H9 (cell line): ENCODE measurements around the gene DOC2A. TPM values are rescaled to one million over a fixed set of nuclear protein-coding genes. Genes with fewer than 3 reads are reported as not detected.

Source experiments
- DNase-seq: peaks from one replicate; pipeline ENCODE4 v3.0.0-alpha.2; 2017
- H2AFZ ChIP-seq: one replicate; pipeline ENCODE4 v1.6.1; 2013; ENCODE audit warnings: mild to moderate bottlenecking, low read length, control low read depth, moderate library complexity
- H2AK5ac ChIP-seq: 2 replicates; pipeline ENCODE4 v1.6.1; 2013; ENCODE audit warnings: low read length, control low read depth, mixed read lengths; ENCODE audit not compliant: insufficient read length
- H2BK120ac ChIP-seq: one replicate; pipeline ENCODE4 v1.6.1; 2013; ENCODE audit warnings: low read depth, mild to moderate bottlenecking, low read length, control low read depth, inconsistent platforms; ENCODE audit not compliant: poor library complexity, severe bottlenecking
- H2BK12ac ChIP-seq: 2 replicates; pipeline ENCODE4 v1.6.1; 2013; ENCODE audit warnings: low read length, control low read depth, mixed read lengths, low read depth; ENCODE audit not compliant: insufficient read length
- H2BK15ac ChIP-seq: 2 replicates; pipeline ENCODE4 v1.6.1; 2013; ENCODE audit warnings: low read depth, low read length, control low read depth
- H2BK20ac ChIP-seq: one replicate; pipeline ENCODE4 v1.6.1; 2013; ENCODE audit warnings: low read depth, mild to moderate bottlenecking, low read length, control low read depth, inconsistent platforms; ENCODE audit not compliant: poor library complexity, severe bottlenecking
- H2BK5ac ChIP-seq: 2 replicates; pipeline ENCODE4 v1.6.1; 2013; ENCODE audit warnings: low read length, control low read depth, mixed read lengths; ENCODE audit not compliant: insufficient read length
- H3K14ac ChIP-seq: 2 replicates; pipeline ENCODE4 v1.6.1; 2013; ENCODE audit warnings: low read length, control low read depth; ENCODE audit not compliant: insufficient read depth
- H3K18ac ChIP-seq: 2 replicates; pipeline ENCODE4 v1.6.1; 2013; ENCODE audit warnings: low read depth, mild to moderate bottlenecking, mixed read lengths, low read length, control low read depth; ENCODE audit not compliant: insufficient read length
- H3K23ac ChIP-seq: 2 replicates; pipeline ENCODE4 v1.6.1; 2013; ENCODE audit warnings: low read length, control low read depth, mixed read lengths, low read depth; ENCODE audit not compliant: insufficient read length
- H3K23me2 ChIP-seq: 2 replicates; pipeline ENCODE4 v1.6.1; 2013; ENCODE audit warnings: low read depth, mild to moderate bottlenecking, mixed read lengths, low read length, control low read depth; ENCODE audit not compliant: insufficient read length, poor library complexity, severe bottlenecking
- H3K27ac ChIP-seq: 2 replicates; pipeline ENCODE4 v1.5.1; 2013; ENCODE audit warnings: low read length, control low read depth, mixed read lengths, low read depth; ENCODE audit not compliant: insufficient read length
- H3K27me3 ChIP-seq: 2 replicates; pipeline ENCODE4 v1.6.1; 2013; ENCODE audit warnings: low read length, control low read depth, inconsistent platforms; ENCODE audit not compliant: insufficient read depth
- H3K4ac ChIP-seq: 2 replicates; pipeline ENCODE4 v1.6.1; 2013; ENCODE audit warnings: low read depth, mild to moderate bottlenecking, control low read depth, inconsistent platforms, low read length, moderate library complexity
- H3K4me1 ChIP-seq: 2 replicates; pipeline ENCODE4 v1.6.1; 2013; ENCODE audit warnings: low read length, control low read depth, inconsistent platforms; ENCODE audit not compliant: insufficient read depth
- H3K4me2 ChIP-seq: 2 replicates; pipeline ENCODE4 v1.6.1; 2013; ENCODE audit warnings: low read length, control low read depth, mixed read lengths; ENCODE audit not compliant: insufficient read length, insufficient read depth
- H3K56ac ChIP-seq: 2 replicates; pipeline ENCODE4 v1.6.1; 2013; ENCODE audit warnings: low read depth, mild to moderate bottlenecking, mixed read lengths, low read length, control low read depth; ENCODE audit not compliant: insufficient read length
- H3K79me1 ChIP-seq: 2 replicates; pipeline ENCODE4 v1.6.1; 2013; ENCODE audit warnings: low read depth, mild to moderate bottlenecking, moderate library complexity, low read length, control low read depth, inconsistent platforms; ENCODE audit not compliant: insufficient read depth, poor library complexity, severe bottlenecking
- H3K79me2 ChIP-seq: 2 replicates; pipeline ENCODE4 v1.6.1; 2013; ENCODE audit warnings: low read length, control low read depth, inconsistent platforms; ENCODE audit not compliant: insufficient read depth
- H3K9ac ChIP-seq: 2 replicates; pipeline ENCODE4 v1.6.1; 2013; ENCODE audit warnings: low read length, control low read depth, mixed read lengths; ENCODE audit not compliant: insufficient read length; ENCODE audit errors: extremely low read depth
- H3K9me3 ChIP-seq: one replicate; pipeline ENCODE4 v1.6.1; 2013; ENCODE audit warnings: low read depth, low read length, inconsistent platforms; ENCODE audit not compliant: control insufficient read depth
- H3T11ph ChIP-seq: one replicate; pipeline ENCODE4 v1.6.1; 2013; ENCODE audit warnings: mild to moderate bottlenecking, low read length, control low read depth, inconsistent platforms
- H4K20me1 ChIP-seq: one replicate; pipeline ENCODE4 v1.6.1; 2013; ENCODE audit not compliant: control insufficient read depth, insufficient read length, insufficient read depth
- H4K5ac ChIP-seq: 2 replicates; pipeline ENCODE4 v1.6.1; 2013; ENCODE audit warnings: low read depth, mild to moderate bottlenecking, mixed read lengths, low read length, control low read depth; ENCODE audit not compliant: insufficient read length
- H4K8ac ChIP-seq: replicated peaks from 2 replicates; pipeline ENCODE4 v1.6.1; 2013; ENCODE audit warnings: low read length, control low read depth, mixed read lengths, low read depth; ENCODE audit not compliant: insufficient read length
- H4K91ac ChIP-seq: 2 replicates; pipeline ENCODE4 v1.6.1; 2013; ENCODE audit warnings: low read depth, mild to moderate bottlenecking, moderate library complexity, mixed read lengths, low read length, control low read depth; ENCODE audit not compliant: insufficient read length
- H3K27ac Mint-ChIP-seq, 3 experiments: 2 replicates in 2 of 3; 3 replicates in 1 of 3; pipeline ENCODE4 v1.8.0; 2020 to 2021; ENCODE audit warnings: mixed read lengths in 3 of 3, mild to moderate bottlenecking in 1 of 3, moderate library complexity in 1 of 3
- H3K27me3 Mint-ChIP-seq: 2 replicates; pipeline ENCODE4 v1.8.0; 2021; ENCODE audit warnings: low read depth, mild to moderate bottlenecking, moderate library complexity, mixed read lengths
- H3K36me3 Mint-ChIP-seq, 3 experiments: 2 replicates in 2 of 3; 3 replicates in 1 of 3; pipeline ENCODE4 v1.8.0; 2020 to 2021; ENCODE audit warnings: low read depth in 3 of 3, mixed read lengths in 3 of 3; ENCODE audit not compliant: insufficient read depth in 1 of 3
- H3K4me1 Mint-ChIP-seq, 2 experiments: 2 replicates each; pipeline ENCODE4 v1.8.0; 2020; ENCODE audit warnings: mixed read lengths in 2 of 2
- H3K4me3 Mint-ChIP-seq, 2 experiments: 2 replicates in 1 of 2; 3 replicates in 1 of 2; pipeline ENCODE4 v1.8.0; 2020 to 2021; ENCODE audit warnings: mild to moderate bottlenecking in 2 of 2, mixed read lengths in 2 of 2, moderate library complexity in 1 of 2
- H3K9me3 Mint-ChIP-seq, 2 experiments: 2 replicates in 1 of 2; 3 replicates in 1 of 2; pipeline ENCODE4 v1.8.0; 2020; ENCODE audit warnings: mild to moderate bottlenecking in 2 of 2, mixed read lengths in 2 of 2, moderate library complexity in 1 of 2
- WGBS: extraction: QIAGEN DNeasy Blood & Tissue Kit; methylation state at CpG from one replicate; pipeline ENCODE4 v1.1.7; 2013; ENCODE audit warnings: missing lambda C conversion rate, low lambda C conversion rate, mixed read lengths; ENCODE audit not compliant: insufficient read length; ENCODE audit errors: extremely low coverage; 5-methylcytosine and 5-hydroxymethylcytosine counted together
- total RNA-seq: library from RNA; stranded (reverse); gene quantifications from 2 replicates; pipeline ENCODE4 v1.2.1, GENCODE V29; 2021
- TF ChIP-seq, protein P1 (sequence below): fragments of 200-600 bp; sonication (generic); conservative IDR thresholded peaks from 3 replicates; pipeline ENCODE4 v1.8.0; 2021; ENCODE audit warnings: antibody characterized with exemption, mild to moderate bottlenecking

DOC2A gene
- total RNA-seq, 1 experiment from 2014 or later, result 12.2 TPM

DNA sequence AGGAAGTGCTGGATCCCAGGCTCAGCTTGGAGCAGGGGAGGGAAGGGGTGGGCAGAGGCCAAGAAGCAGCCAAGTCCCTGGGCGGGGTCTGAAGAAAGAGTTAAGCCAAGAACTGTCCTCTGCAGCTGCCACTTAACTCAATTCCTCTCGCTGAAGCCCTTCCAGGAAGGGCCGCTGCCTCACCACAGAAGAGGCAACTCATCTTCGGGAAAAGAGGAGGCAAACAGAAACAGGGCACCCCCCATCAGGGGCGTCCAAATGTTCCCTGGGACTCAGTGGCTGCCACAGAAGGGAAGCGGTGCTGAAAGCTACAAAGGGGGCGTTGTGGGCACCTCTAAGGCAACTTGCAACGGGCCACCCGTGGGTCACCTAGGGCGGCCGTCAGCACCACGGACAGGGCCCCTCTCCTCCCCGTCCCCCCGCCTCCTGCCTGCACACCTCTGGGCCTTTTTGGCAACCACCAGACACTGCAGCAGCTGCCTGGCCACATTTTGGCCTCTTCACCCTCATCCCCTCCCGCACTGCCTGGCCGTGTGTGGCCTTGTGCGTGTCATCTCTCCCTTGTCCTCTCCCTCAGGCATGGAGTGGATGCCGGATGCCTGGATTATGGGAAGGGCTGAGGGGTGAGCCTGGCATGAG is 17.7 kb upstream of the DOC2A start:
- H2AK5ac ChIP-seq, result no peak overlapping the region
- WGBS, result no CpG with 5 or more reads among the region's 18 CpGs
- H3K9ac ChIP-seq, result no peak overlapping the region
- no peak overlapping the region for H3T11ph ChIP-seq
- no peaks in the 10 kb centered on the region for H3K79me1 ChIP-seq
- H3K4me3 Mint-ChIP-seq, result no peak overlapping the region; a peak in 1 of 5 replicates
- peaks cover 6 to 16% (median 10%) of the 10 kb centered on the region in 3 experiments; a peak in 5 of 7 replicates for H3K36me3 Mint-ChIP-seq
- no peak overlapping the region for H3K18ac ChIP-seq
- no peak overlapping the region for H2BK15ac ChIP-seq
- peaks cover 20% of the 10 kb centered on the region for H3K23me2 ChIP-seq
- H2BK20ac ChIP-seq, result no peak overlapping the region
- H3K56ac ChIP-seq, result no peak overlapping the region
- no peaks in the 10 kb centered on the region for H4K20me1 ChIP-seq
- H2BK5ac ChIP-seq, result no peak overlapping the region
- H3K27ac ChIP-seq, result no peak overlapping the region
- H3K14ac ChIP-seq, result no peak overlapping the region
- no peaks in the 10 kb centered on the region; a peak in 1 of 5 replicates for H3K9me3 Mint-ChIP-seq
- no peak overlapping the region for H2BK12ac ChIP-seq
- H4K5ac ChIP-seq, result no peak overlapping the region
- H3K4ac ChIP-seq, result no peak overlapping the region
- H3K27me3 Mint-ChIP-seq, result peaks cover 13% of the 10 kb centered on the region
- no peak overlapping the region for H2AFZ ChIP-seq
- no peak overlapping the region for H4K91ac ChIP-seq
- H3K4me2 ChIP-seq, result no peak overlapping the region
- peaks cover 3% of the 10 kb centered on the region; the same call in 1 of the 2 replicates for H3K4me1 ChIP-seq
- H3K23ac ChIP-seq, result no peak overlapping the region
- no peaks in the 10 kb centered on the region for H3K9me3 ChIP-seq
- no peaks in the 10 kb centered on the region; the same call in 1 of the 2 replicates for H3K79me2 ChIP-seq
- no peak overlapping the region for H3K27ac Mint-ChIP-seq
- H4K8ac ChIP-seq, result no peak overlapping the region
- TF ChIP-seq, protein P1, sequence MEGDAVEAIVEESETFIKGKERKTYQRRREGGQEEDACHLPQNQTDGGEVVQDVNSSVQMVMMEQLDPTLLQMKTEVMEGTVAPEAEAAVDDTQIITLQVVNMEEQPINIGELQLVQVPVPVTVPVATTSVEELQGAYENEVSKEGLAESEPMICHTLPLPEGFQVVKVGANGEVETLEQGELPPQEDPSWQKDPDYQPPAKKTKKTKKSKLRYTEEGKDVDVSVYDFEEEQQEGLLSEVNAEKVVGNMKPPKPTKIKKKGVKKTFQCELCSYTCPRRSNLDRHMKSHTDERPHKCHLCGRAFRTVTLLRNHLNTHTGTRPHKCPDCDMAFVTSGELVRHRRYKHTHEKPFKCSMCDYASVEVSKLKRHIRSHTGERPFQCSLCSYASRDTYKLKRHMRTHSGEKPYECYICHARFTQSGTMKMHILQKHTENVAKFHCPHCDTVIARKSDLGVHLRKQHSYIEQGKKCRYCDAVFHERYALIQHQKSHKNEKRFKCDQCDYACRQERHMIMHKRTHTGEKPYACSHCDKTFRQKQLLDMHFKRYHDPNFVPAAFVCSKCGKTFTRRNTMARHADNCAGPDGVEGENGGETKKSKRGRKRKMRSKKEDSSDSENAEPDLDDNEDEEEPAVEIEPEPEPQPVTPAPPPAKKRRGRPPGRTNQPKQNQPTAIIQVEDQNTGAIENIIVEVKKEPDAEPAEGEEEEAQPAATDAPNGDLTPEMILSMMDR, result no peak
- H3K27me3 ChIP-seq, result no peaks in the 10 kb centered on the region; the same call in 1 of the 2 replicates
- peaks cover 27 to 42% of the 10 kb centered on the region in 2 experiments for H3K4me1 Mint-ChIP-seq
- no peak overlapping the region for H2BK120ac ChIP-seq
- DNase-seq, result peak; percentile 77
